Epithelial cell of esophagus (primary cell): Measurements from ENCODE around the gene NALCN.

Source experiments
- DNase-seq: peaks from one replicate; pipeline ENCODE4 v3.0.0; 2010; ENCODE audit warnings: low read depth
- H3K4me3 ChIP-seq: 2 replicates; pipeline ENCODE4 v1.5.1; 2011; ENCODE audit warnings: mild to moderate bottlenecking, low read length, control low read depth
- TF ChIP-seq, protein P1 (sequence below): IDR thresholded peaks from 2 replicates; pipeline ENCODE4 v1.5.1; 2011; ENCODE audit warnings: low read depth, mild to moderate bottlenecking, low read length, control low read depth, inconsistent platforms; ENCODE audit not compliant: insufficient read depth; ENCODE audit errors: missing control alignments

Gene NALCN

GRCh38 chr13:101018720-101019119, 397.6 kb downstream of the NALCN start:
- TF ChIP-seq, protein P1, sequence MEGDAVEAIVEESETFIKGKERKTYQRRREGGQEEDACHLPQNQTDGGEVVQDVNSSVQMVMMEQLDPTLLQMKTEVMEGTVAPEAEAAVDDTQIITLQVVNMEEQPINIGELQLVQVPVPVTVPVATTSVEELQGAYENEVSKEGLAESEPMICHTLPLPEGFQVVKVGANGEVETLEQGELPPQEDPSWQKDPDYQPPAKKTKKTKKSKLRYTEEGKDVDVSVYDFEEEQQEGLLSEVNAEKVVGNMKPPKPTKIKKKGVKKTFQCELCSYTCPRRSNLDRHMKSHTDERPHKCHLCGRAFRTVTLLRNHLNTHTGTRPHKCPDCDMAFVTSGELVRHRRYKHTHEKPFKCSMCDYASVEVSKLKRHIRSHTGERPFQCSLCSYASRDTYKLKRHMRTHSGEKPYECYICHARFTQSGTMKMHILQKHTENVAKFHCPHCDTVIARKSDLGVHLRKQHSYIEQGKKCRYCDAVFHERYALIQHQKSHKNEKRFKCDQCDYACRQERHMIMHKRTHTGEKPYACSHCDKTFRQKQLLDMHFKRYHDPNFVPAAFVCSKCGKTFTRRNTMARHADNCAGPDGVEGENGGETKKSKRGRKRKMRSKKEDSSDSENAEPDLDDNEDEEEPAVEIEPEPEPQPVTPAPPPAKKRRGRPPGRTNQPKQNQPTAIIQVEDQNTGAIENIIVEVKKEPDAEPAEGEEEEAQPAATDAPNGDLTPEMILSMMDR, result no peak
- DNase-seq, result peak; percentile 84

DNA sequence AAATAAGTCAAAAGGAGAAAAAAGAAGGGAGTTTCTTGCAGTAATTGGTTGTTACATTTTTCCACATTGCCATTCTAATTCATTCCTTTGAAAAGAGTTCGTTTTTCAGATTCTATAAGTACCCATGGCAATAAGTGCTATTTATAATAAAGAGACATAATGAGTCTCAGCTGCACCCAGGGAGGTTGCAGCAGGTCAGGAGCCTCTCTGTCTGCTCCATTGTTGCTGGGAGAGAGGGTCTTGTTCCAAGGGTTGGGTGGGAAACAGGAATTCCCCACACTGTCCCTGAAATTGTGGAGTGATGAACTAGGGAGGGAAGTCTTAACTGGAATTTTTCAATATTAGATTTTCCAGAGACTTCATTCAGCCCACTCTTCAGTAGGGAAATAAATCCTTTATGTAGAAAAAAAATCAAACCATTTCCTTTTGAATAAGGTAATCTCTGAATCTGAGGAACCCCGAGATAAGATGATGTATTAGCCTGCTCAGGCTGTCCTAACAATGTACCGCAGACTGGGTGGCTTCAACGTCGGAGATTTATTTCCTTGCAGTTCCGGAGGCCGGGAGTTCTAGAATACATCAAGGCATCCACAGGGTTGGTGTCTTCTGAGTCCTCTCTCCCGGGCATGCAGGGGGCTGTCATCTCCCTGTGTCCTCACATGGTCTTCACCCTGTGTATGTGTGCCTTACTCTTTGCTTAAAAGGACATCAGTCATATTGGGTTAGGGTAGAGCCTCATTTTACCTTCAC, 399.0 kb downstream of the NALCN start:
- no peak overlapping the region for H3K4me3 ChIP-seq
- TF ChIP-seq, protein P1, result no peak
- no peak for DNase-seq

More at GRCh38 chr13:101018720-101019119, 397.6 kb downstream of the NALCN start:
- H3K4me3 ChIP-seq, result no peak overlapping the region

GRCh38 chr13:101016475-101016874, 399.8 kb downstream of the NALCN start:
- H3K4me3 ChIP-seq, result no peak overlapping the region
- no peak for DNase-seq
- TF ChIP-seq, protein P1, result no peak

- TF ChIP-seq, protein P1, result no peak
- no peak overlapping the region for H3K4me3 ChIP-seq
- peak; percentile 25 for DNase-seq
These were observed 403.1 kb downstream of the NALCN start for GRCh38 chr13:101013245-101013644.

DNA sequence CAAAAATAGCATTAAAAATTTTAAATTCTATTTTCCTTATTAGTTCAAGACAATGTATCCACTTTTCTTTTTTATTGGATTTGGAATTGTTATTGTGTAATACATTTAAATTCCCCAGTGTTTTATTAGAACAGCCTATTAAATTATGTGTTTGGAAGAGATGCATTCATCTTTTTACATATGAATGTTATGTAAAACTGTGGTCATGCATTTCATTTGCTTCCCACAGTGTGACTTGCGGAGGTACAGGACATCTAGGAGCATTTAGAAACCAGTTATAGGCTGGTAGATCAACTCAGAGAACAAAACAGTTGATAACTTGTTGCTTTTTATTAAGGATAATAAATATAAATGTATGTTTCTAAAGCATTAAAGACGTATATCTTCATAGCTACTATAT, 406.2 kb downstream of the NALCN start:
- TF ChIP-seq, protein P1, result no peak
- no peak overlapping the region for H3K4me3 ChIP-seq
- DNase-seq, result no peak

GRCh38 chr13:101007245-101007644, 409.1 kb downstream of the NALCN start:
- TF ChIP-seq, protein P1, result no peak
- DNase-seq, result no peak
- H3K4me3 ChIP-seq, result no peak overlapping the region
